OCI-LY1 (cell line): ENCODE measurements around the gene TESPA1.

Experiments
- H2AFZ ChIP-seq: fragments of 200-600 bp; sonication (generic), shearing (Covaris generic); 2 replicates; pipeline ENCODE4 v1.6.0; 2014; ENCODE audit warnings: antibody characterized with exemption, mild to moderate bottlenecking, low read length
- H3F3A ChIP-seq: fragments of 200-600 bp; sonication (generic), shearing (Covaris generic); 2 replicates; pipeline ENCODE4 v1.6.0; 2014; ENCODE audit warnings: mild to moderate bottlenecking, antibody characterized with exemption, low read length, moderate library complexity; ENCODE audit not compliant: insufficient read depth
- H3K27ac ChIP-seq: fragments of 200-600 bp; sonication (generic); 2 replicates; pipeline ENCODE4 v1.5.1; 2014; ENCODE audit warnings: low read length, mixed run types, mild to moderate bottlenecking, low read depth; ENCODE audit not compliant: poor library complexity, severe bottlenecking
- H3K27me3 ChIP-seq: fragments of 200-600 bp; sonication (generic); 2 replicates; pipeline ENCODE4 v1.6.0; 2014; ENCODE audit warnings: antibody characterized with exemption, mild to moderate bottlenecking, low read length, moderate library complexity; ENCODE audit not compliant: insufficient read depth
- H3K36me3 ChIP-seq: fragments of 200-600 bp; sonication (generic); 2 replicates; pipeline ENCODE4 v1.6.1; 2014; ENCODE audit warnings: mild to moderate bottlenecking, antibody characterized with exemption, low read length, moderate library complexity, mixed read lengths; ENCODE audit not compliant: insufficient read depth
- H3K4me1 ChIP-seq: fragments of 200-600 bp; sonication (generic); 2 replicates; pipeline ENCODE4 v1.5.1; 2014; ENCODE audit warnings: mild to moderate bottlenecking, low read length, moderate library complexity; ENCODE audit not compliant: insufficient read depth, severe bottlenecking
- H3K4me2 ChIP-seq: fragments of 200-600 bp; sonication (generic), shearing (Covaris generic); 2 replicates; pipeline ENCODE4 v1.6.1; 2014; ENCODE audit warnings: low read length
- H3K4me3 ChIP-seq: fragments of 200-600 bp; sonication (generic); 2 replicates; pipeline ENCODE4 v1.5.1; 2014; ENCODE audit warnings: low read length, low read depth, mild to moderate bottlenecking, mixed read lengths; ENCODE audit not compliant: poor library complexity, severe bottlenecking
- H3K79me2 ChIP-seq: fragments of 200-600 bp; shearing (Covaris generic); 2 replicates; pipeline ENCODE4 v1.6.1; 2016; ENCODE audit warnings: mixed run types, low read length, mixed read lengths; ENCODE audit not compliant: insufficient read depth
- H3K9ac ChIP-seq: fragments of 200-600 bp; sonication (generic), shearing (Covaris generic); 2 replicates; pipeline ENCODE4 v1.6.1; 2014; ENCODE audit warnings: mild to moderate bottlenecking, low read length, mixed read lengths
- H3K9me2 ChIP-seq: fragments of 200-600 bp; sonication (generic), shearing (Covaris generic); 2 replicates; pipeline ENCODE4 v1.6.1; 2014; ENCODE audit warnings: low read depth, mild to moderate bottlenecking, low read length, mixed read lengths
- H3K9me3 ChIP-seq: fragments of 200-600 bp; shearing (Covaris generic); 2 replicates; pipeline ENCODE4 v1.6.1; 2014; ENCODE audit warnings: low read length, mixed read lengths
- H4K20me1 ChIP-seq: fragments of 200-600 bp; sonication (generic), shearing (Covaris generic); 2 replicates; pipeline ENCODE4 v1.6.0; 2016; ENCODE audit warnings: mild to moderate bottlenecking, low read length; ENCODE audit not compliant: insufficient read depth
- EZH2 ChIP-seq: fragments of 200-600 bp; sonication (generic), shearing (Covaris generic); IDR thresholded peaks from 2 replicates; pipeline ENCODE4 v1.8.0; 2017; ENCODE audit warnings: borderline replicate concordance, mixed run types, mild to moderate bottlenecking, antibody characterized with exemption, low read length, moderate library complexity, mixed read lengths
- TF ChIP-seq, protein P1 (sequence below): fragments of 200-600 bp; sonication (generic), shearing (Covaris generic); IDR thresholded peaks from 2 replicates; pipeline ENCODE4 v1.5.1; 2017; ENCODE audit warnings: mild to moderate bottlenecking, antibody characterized with exemption, low read length, moderate library complexity, mixed read lengths

TESPA1 gene

DNA sequence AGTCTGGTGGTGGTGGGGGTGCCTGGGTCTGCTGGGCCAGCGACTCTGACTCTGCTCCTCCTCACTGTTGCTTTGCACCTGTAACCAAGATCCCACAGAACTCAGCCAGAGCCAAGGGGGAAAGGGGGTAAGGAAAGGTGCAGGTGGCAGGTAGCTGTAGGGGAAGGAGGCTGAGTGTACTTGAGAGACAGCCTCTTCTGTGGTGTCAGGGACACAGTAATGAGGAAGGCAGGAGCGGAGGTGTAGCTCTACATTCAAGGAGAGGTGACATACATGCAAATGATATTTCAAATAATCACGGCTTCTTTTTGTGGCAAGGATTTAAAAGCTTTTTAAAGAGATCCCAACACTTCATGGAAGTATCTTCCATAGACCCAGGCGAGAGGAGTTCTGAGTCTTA, 23.4 kb downstream of the TESPA1 start:
- no peak overlapping the region for H2AFZ ChIP-seq
- no peaks in the 10 kb centered on the region for H4K20me1 ChIP-seq
- no peak overlapping the region for H3K9ac ChIP-seq
- H3K36me3 ChIP-seq: peaks cover 96% of the 10 kb centered on the region
- H3K9me3 ChIP-seq: no peaks in the 10 kb centered on the region
- no peaks in the 10 kb centered on the region for H3K9me2 ChIP-seq
- H3K4me1 ChIP-seq: no peaks in the 10 kb centered on the region
- TF ChIP-seq, protein P1, sequence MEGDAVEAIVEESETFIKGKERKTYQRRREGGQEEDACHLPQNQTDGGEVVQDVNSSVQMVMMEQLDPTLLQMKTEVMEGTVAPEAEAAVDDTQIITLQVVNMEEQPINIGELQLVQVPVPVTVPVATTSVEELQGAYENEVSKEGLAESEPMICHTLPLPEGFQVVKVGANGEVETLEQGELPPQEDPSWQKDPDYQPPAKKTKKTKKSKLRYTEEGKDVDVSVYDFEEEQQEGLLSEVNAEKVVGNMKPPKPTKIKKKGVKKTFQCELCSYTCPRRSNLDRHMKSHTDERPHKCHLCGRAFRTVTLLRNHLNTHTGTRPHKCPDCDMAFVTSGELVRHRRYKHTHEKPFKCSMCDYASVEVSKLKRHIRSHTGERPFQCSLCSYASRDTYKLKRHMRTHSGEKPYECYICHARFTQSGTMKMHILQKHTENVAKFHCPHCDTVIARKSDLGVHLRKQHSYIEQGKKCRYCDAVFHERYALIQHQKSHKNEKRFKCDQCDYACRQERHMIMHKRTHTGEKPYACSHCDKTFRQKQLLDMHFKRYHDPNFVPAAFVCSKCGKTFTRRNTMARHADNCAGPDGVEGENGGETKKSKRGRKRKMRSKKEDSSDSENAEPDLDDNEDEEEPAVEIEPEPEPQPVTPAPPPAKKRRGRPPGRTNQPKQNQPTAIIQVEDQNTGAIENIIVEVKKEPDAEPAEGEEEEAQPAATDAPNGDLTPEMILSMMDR: no peak
- TF ChIP-seq EZH2: no peak
- no peaks in the 10 kb centered on the region for H3K27me3 ChIP-seq
- H3K4me3 ChIP-seq: no peak overlapping the region
- H3F3A ChIP-seq: no peaks in the 10 kb centered on the region
- H3K27ac ChIP-seq: no peak overlapping the region
- no peaks in the 10 kb centered on the region for H3K79me2 ChIP-seq
- H3K4me2 ChIP-seq: no peak overlapping the region

DNA sequence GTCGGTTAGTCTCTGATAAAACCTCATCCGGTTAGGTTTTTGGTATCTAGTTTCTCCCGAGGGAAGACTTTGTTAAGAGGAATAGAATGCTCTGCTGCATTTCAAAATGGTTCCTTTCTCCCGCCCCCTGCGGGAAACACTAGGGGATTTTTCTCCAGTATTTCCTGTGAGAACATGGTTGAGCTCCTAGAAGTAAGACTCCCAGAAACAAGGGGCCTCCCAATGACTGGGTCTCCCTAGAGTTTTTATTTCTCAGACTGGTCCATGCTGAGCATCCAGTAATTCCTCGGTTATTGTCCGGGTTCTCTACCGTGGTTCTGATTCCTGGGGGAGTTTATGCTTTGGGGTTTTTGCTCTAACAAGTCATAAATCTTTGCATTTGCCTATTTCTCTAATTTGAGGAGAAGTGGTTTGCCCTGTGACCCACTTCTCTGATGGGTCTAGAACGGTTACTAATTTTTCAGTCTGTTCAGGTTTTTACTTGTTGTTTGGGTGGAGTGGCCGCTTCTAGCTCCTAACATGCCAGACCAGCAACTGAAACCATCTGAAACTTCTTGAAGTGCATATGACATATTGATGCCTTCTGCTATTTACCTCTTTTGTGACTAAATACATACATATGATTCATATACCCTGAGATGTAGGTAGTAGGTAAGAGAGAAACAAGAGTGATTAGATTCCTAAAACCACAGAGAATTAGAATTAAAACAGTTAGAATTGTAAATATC, 25.1 kb downstream of the TESPA1 start:
- no peaks in the 10 kb centered on the region for H3K9me2 ChIP-seq
- no peak overlapping the region for H3K4me3 ChIP-seq
- H3K4me1 ChIP-seq: peaks cover 7% of the 10 kb centered on the region
- no peaks in the 10 kb centered on the region for H3K79me2 ChIP-seq
- no peaks in the 10 kb centered on the region for H3K9me3 ChIP-seq
- H3K9ac ChIP-seq: no peak overlapping the region
- H3K36me3 ChIP-seq: peaks cover 96% of the 10 kb centered on the region
- H3K27me3 ChIP-seq: no peaks in the 10 kb centered on the region
- no peak overlapping the region for H3K4me2 ChIP-seq
- H3K27ac ChIP-seq: no peak overlapping the region
- TF ChIP-seq, protein P1: no peak
- TF ChIP-seq EZH2: no peak
- H2AFZ ChIP-seq: no peak overlapping the region
- no peaks in the 10 kb centered on the region for H4K20me1 ChIP-seq
- no peaks in the 10 kb centered on the region for H3F3A ChIP-seq

DNA sequence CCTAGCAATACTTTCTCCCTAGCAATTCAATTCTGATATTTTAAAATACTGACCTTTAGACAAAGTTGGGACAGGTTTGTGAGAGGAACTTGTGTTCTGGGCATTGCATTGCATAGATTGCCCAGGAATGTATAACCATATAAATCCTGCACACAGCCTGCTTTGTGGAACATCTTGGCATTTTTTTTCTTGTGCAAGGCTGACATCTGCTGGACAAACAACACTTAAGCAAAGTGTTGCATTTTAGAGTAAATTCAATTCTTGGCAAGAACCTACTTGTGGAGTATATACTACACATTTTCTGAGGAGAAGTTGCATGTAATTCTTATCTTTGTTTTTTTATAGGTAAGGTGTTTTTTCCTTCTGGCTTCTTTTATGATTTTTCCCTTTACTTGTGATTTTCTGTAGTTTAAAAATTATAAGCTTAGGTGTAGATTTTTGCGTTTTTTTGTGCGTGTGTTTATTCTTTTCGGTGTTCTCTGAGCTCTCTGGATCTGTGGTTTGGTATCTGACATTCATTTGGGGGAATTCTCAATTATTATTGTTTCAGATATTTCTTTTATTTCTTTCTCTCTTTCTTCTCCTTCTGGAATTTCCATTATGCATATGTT, 26.4 kb downstream of the TESPA1 start:
- Histone ChIP-seq H3K9ac (no peak overlapping the region), H3K27me3 (no peaks in the 10 kb centered on the region), H3K36me3 (peaks cover 89% of the 10 kb centered on the region)

More for the DNA sequence above, 26.4 kb downstream of the TESPA1 start:
- Histone ChIP-seq H2AFZ (no peak overlapping the region), H3K4me1 (peaks cover 7% of the 10 kb centered on the region), H3K9me3 (no peaks in the 10 kb centered on the region), H3F3A (no peaks in the 10 kb centered on the region), H3K79me2 (no peaks in the 10 kb centered on the region), H3K9me2 (no peaks in the 10 kb centered on the region), H3K4me3 (no peak overlapping the region), H4K20me1 (no peaks in the 10 kb centered on the region), H3K4me2 (no peak overlapping the region), H3K27ac (no peak overlapping the region)
- TF ChIP-seq, protein P1: peak; percentile 69
- TF ChIP-seq EZH2: no peak
